IMR-90 (cell line): ENCODE results near the gene MICALL2. TPM values are rescaled to one million over a fixed set of nuclear protein-coding genes. Genes with fewer than 3 reads are reported as not detected.
A peak's percentile ranks its signal among the peaks of the same experiment; 100 is the strongest.

Source experiments
- ATAC-seq: fragments of 200-7000 bp; cut with Tn5 transposase; 2 replicates; pipeline ENCODE4 v1.9.1; 2020; ENCODE audit warnings: low read depth, mild to moderate bottlenecking, moderate library complexity
- BruUV-seq: library from RNA; stranded (reverse); fragments of 400-500 nt; replicated peaks from 2 replicates; lab custom pipeline; 2021; lab: Mats Ljungman, UMichigan
- CTCF ChIA-PET: fragments of 300-600 bp; formaldehyde crosslinking; extraction: SDS; loops from one replicate; lab custom pipeline; 2021; ENCODE audit warnings: antibody characterized with exemption; lab: Yijun Ruan, JAX
- POLR2A ChIA-PET: fragments of 300-600 bp; sonication (Branson Sonifier 250); formaldehyde crosslinking; loops from one replicate; lab custom pipeline; 2022; ENCODE audit warnings: antibody characterized with exemption; ENCODE audit not compliant: unreplicated experiment; lab: Charles Lee
- DNase-seq: peaks from one replicate; pipeline ENCODE4 v3.0.0; 2013
- H2AFZ ChIP-seq: replicated peaks from 2 replicates; pipeline ENCODE3; 2013; ENCODE audit warnings: low read length, mild to moderate bottlenecking; ENCODE audit not compliant: poor library complexity
- H2AK5ac ChIP-seq: 2 replicates; pipeline ENCODE4 v1.6.1; 2013; ENCODE audit warnings: low read depth, low read length, inconsistent platforms
- H2AK9ac ChIP-seq: replicated peaks from 2 replicates; pipeline ENCODE3; 2013; ENCODE audit warnings: mild to moderate bottlenecking, low read depth, low read length, moderate library complexity; ENCODE audit not compliant: poor library complexity
- H2BK120ac ChIP-seq: 2 replicates; pipeline ENCODE4 v1.6.1; 2013; ENCODE audit warnings: low read depth, low read length, inconsistent platforms
- H2BK15ac ChIP-seq: 3 replicates; pipeline ENCODE4 v1.6.1; 2013; ENCODE audit warnings: low read depth, low read length, inconsistent platforms
- H2BK20ac ChIP-seq: 2 replicates; pipeline ENCODE4 v1.6.1; 2013; ENCODE audit warnings: low read depth, mild to moderate bottlenecking, inconsistent platforms, low read length, moderate library complexity
- H2BK5ac ChIP-seq: 2 replicates; pipeline ENCODE4 v1.6.1; 2013; ENCODE audit warnings: mild to moderate bottlenecking, low read depth, low read length, inconsistent platforms; ENCODE audit not compliant: poor library complexity, severe bottlenecking
- H3K14ac ChIP-seq: replicated peaks from 2 replicates; pipeline ENCODE4 v1.6.1; 2013; ENCODE audit warnings: low read depth, low read length, inconsistent platforms
- H3K18ac ChIP-seq: 2 replicates; pipeline ENCODE4 v1.6.1; 2013; ENCODE audit warnings: low read depth, low read length, control low read depth
- H3K23ac ChIP-seq: 2 replicates; pipeline ENCODE4 v1.6.1; 2013; ENCODE audit warnings: low read depth, low read length, inconsistent platforms
- H3K27ac ChIP-seq: 2 replicates; pipeline ENCODE4 v1.5.1; 2013; ENCODE audit warnings: mild to moderate bottlenecking, control low read depth, low read length; ENCODE audit not compliant: insufficient read depth
- H3K27me3 ChIP-seq: 2 replicates; pipeline ENCODE4 v1.6.1; 2013; ENCODE audit warnings: low read length; ENCODE audit not compliant: control insufficient read depth, insufficient read depth
- H3K36me3 ChIP-seq: 2 replicates; pipeline ENCODE4 v1.6.1; 2013; ENCODE audit warnings: low read length, mixed read lengths; ENCODE audit not compliant: control insufficient read depth, insufficient read depth
- H3K4ac ChIP-seq: 2 replicates; pipeline ENCODE4 v1.6.1; 2013; ENCODE audit warnings: low read depth, low read length, inconsistent platforms
- H3K4me1 ChIP-seq: 2 replicates; pipeline ENCODE4 v1.6.1; 2013; ENCODE audit warnings: low read length, mixed read lengths; ENCODE audit not compliant: control insufficient read depth, insufficient read depth
- H3K4me2 ChIP-seq: 2 replicates; pipeline ENCODE4 v1.6.1; 2013; ENCODE audit warnings: low read depth, mild to moderate bottlenecking, control low read depth, low read length, moderate library complexity
- H3K4me3 ChIP-seq: 2 replicates; pipeline ENCODE4 v1.5.1; 2013; ENCODE audit warnings: low read depth, mild to moderate bottlenecking, control low read depth, low read length, moderate library complexity; ENCODE audit not compliant: insufficient read depth
- H3K56ac ChIP-seq: 2 replicates; pipeline ENCODE4 v1.6.1; 2013; ENCODE audit warnings: low read length, inconsistent platforms; ENCODE audit not compliant: insufficient read depth; ENCODE audit errors: extremely low read depth
- H3K79me1 ChIP-seq, 2 experiments: 2 replicates each; pipeline ENCODE4 v1.6.1; 2013; ENCODE audit warnings: low read length in 2 of 2, inconsistent platforms in 1 of 2, low read depth in 1 of 2
- H3K9ac ChIP-seq: 2 replicates; pipeline ENCODE4 v1.6.1; 2013; ENCODE audit warnings: low read depth, low read length, control low read depth
- H3K9me1 ChIP-seq: 2 replicates; pipeline ENCODE4 v1.6.1; 2013; ENCODE audit warnings: low read length, inconsistent platforms; ENCODE audit not compliant: insufficient read depth
- H3K9me3 ChIP-seq: 2 replicates; pipeline ENCODE4 v1.6.1; 2013; ENCODE audit warnings: low read length; ENCODE audit not compliant: control insufficient read depth, insufficient read depth
- H4K20me1 ChIP-seq: 2 replicates; pipeline ENCODE4 v1.6.1; 2013; ENCODE audit warnings: low read length, inconsistent platforms; ENCODE audit not compliant: insufficient read depth
- H4K5ac ChIP-seq: 2 replicates; pipeline ENCODE4 v1.6.1; 2013; ENCODE audit warnings: mild to moderate bottlenecking, low read depth, low read length, control low read depth
- H4K8ac ChIP-seq, 2 experiments: 2 replicates each; pipeline ENCODE4 v1.6.1; 2013; ENCODE audit warnings: low read depth in 2 of 2, low read length in 2 of 2, control low read depth in 1 of 2, inconsistent platforms in 1 of 2
- H4K91ac ChIP-seq: 2 replicates; pipeline ENCODE4 v1.6.1; 2013; ENCODE audit warnings: low read depth, low read length, inconsistent platforms; ENCODE audit not compliant: insufficient read depth
- BHLHE40 ChIP-seq: fragments of 150-350 bp; IDR thresholded peaks from 2 replicates; pipeline ENCODE4 v1.6.1; 2016; ENCODE audit warnings: mild to moderate bottlenecking, low read depth, low read length
- CEBPB ChIP-seq: IDR thresholded peaks from 2 replicates; pipeline ENCODE4 v1.6.1; 2012; ENCODE audit warnings: low read depth, low read length, improper control_type of control experiment
- CHD1 ChIP-seq: IDR thresholded peaks from 2 replicates; pipeline ENCODE4 v1.6.1; 2012; ENCODE audit warnings: low read depth, low read length, improper control_type of control experiment
- ELK1 ChIP-seq: fragments of 150-350 bp; IDR thresholded peaks from 2 replicates; pipeline ENCODE4 v1.6.1; 2016; ENCODE audit warnings: low read depth, mild to moderate bottlenecking, low read length, moderate library complexity, borderline replicate concordance
- MAZ ChIP-seq: IDR thresholded peaks from 2 replicates; pipeline ENCODE4 v1.6.1; 2012; ENCODE audit warnings: low read depth, mild to moderate bottlenecking, low read length, improper control_type of control experiment, moderate library complexity, borderline replicate concordance
- NFE2L2 ChIP-seq: fragments of 150-350 bp; IDR thresholded peaks from 2 replicates; pipeline ENCODE4 v1.6.1; 2016; ENCODE audit warnings: low read depth, mild to moderate bottlenecking, low read length
- RAD21 ChIP-seq: IDR thresholded peaks from 2 replicates; pipeline ENCODE4 v1.6.1; 2012; ENCODE audit warnings: low read length, improper control_type of control experiment
- RCOR1 ChIP-seq: IDR thresholded peaks from 2 replicates; pipeline ENCODE4 v1.6.1; 2012; ENCODE audit warnings: mild to moderate bottlenecking, low read length, improper control_type of control experiment; ENCODE audit not compliant: insufficient replicate concordance
- SMC3 ChIP-seq: fragments of 150-350 bp; IDR thresholded peaks from 2 replicates; pipeline ENCODE4 v1.6.1; 2016; ENCODE audit warnings: low read depth, mild to moderate bottlenecking, antibody characterized with exemption, low read length, moderate library complexity
- WGBS, 2 experiments: methylation state at CpG; one replicate each; pipeline versions ENCODE4 v1.1.5 to v1.1.7; 2013; ENCODE audit warnings: missing lambda C conversion rate in 2 of 2; ENCODE audit not compliant: insufficient read length in 1 of 2; ENCODE audit errors: extremely low coverage in 2 of 2; 5-methylcytosine and 5-hydroxymethylcytosine counted together
- dilution Hi-C: fragments of 300-500 bp; cut with HindIII; formaldehyde crosslinking; loops from one replicate; pipeline ENCODE4 v1.14.3; 2018; ENCODE audit warnings: low sequenced_read_pairs; ENCODE audit not compliant: unreplicated experiment
- in situ Hi-C: fragments of 300-500 bp; cut with MboI; formaldehyde crosslinking; loops from 3 replicates; pipeline ENCODE4 v1.14.3; 2019; ENCODE audit warnings: low sequenced_read_pairs, inconsistent platforms, mixed read lengths
- intact Hi-C: fragments of 100-400 bp; cut with micrococcal nuclease; formaldehyde crosslinking; loops from 2 replicates; pipeline ENCODE4 v1.10.0; 2022
- polyA plus RNA-seq, 3 experiments: library from polyadenylated mRNA; depleted of rRNA; stranded (reverse); fragments of >200 nt; gene quantifications; 2 replicates each; pipeline ENCODE4 v1.2.3, GENCODE V29; 2012; ENCODE audit warnings: low replicate concordance in 1 of 3
- total RNA-seq: library from RNA; depleted of rRNA; stranded (reverse); fragments of >200 nt; gene quantifications from 2 replicates; pipeline ENCODE4 v1.2.3, GENCODE V29; 2012

MICALL2 gene
- total and polyA plus RNA-seq, 2 of the 4 experiments (the other 2 are of a cell fraction): 6.6 to 34.1 TPM

DNA sequence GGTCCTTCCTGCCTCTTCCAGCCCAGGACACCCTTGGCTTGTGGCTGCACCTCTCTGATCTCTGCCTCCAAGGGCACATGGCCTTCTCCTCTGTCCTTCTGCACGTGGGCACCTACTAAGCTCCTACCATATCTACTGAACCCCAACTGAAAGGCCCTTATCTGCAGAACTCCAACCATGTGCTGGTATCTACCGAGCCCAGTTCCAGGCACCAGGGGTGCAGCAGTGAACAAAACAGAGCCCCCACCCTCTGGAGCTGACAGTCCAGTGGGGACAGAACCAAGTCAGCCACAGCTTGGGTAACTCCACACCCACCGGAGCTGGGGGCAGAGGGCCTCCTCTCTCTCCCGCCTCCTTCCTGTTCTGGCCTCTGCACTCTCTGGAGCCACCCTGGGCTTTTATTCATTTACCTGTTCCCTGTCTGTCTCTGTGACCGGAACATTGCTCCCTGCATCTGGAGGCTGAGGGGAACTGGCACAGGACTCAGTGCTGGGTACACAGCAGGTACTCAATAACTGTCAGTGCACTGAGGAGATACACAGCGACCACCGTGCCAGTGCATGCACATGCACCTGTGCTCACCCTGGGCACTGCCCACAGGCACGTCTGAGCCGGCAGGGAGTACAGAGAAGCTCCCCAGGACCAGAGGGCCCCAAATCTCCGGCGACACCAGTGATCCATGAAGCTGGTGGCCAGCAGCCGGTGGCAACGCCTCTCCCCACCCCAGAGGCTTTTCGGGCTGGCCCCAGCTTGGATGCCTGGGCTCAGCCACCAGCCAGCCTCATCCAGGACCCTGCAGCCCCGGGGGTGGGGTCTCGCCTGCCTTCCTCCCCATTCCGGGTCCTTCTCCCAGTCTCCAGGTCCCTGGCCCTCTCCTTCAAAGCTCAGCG is 2.0 kb downstream of the MICALL2 start:
- Histone ChIP-seq H3K9me1 (peaks cover 9% of the 10 kb centered on the region), H3K4me1 (peaks cover 42% of the 10 kb centered on the region), H2AFZ (no peak overlapping the region), H3K79me1 (peaks cover 0 to 72% of the 10 kb centered on the region in 2 experiments), H3K27me3 (no peaks in the 10 kb centered on the region), H2BK120ac (no peak overlapping the region), H3K9me3 (no peaks in the 10 kb centered on the region), H4K91ac (no peak overlapping the region), H2BK5ac (no peak overlapping the region), H3K4ac (no peak overlapping the region), H2BK20ac (no peak overlapping the region), H4K20me1 (peaks cover 36% of the 10 kb centered on the region), H3K27ac (0 out of 2 replicates have a peak overlapping the region, but pooled peaks have one; percentile 1), H3K4me2 (peak overlapping the region; percentile 73), H3K56ac (no peak overlapping the region), H2AK9ac (peak overlapping the region; percentile 69), H3K23ac (peak overlapping the region; percentile 69), H4K8ac (no peak overlapping the region), H2AK5ac (peak overlapping the region; percentile 42; the same call in 1 of the 2 replicates), H3K14ac (peak overlapping the region; percentile 55; the same call in 1 of the 2 replicates), H3K9ac (peak overlapping the region; percentile 39; the same call in 1 of the 2 replicates), H4K5ac (no peak overlapping the region), H3K36me3 (no peaks in the 10 kb centered on the region), H3K4me3 (peak overlapping the region; percentile 79), H3K18ac (no peak overlapping the region), H2BK15ac (no peak overlapping the region)
- no TSS peak for BruUV-seq
- intact Hi-C loops: no loop called here
- ChIA-PET POLR2A (no interaction called here), CTCF (no interaction called here)
- 76% methylated on average over 10 of the region's 18 CpGs; no CpG with 5 or more reads in 1 of the 2 experiments for WGBS, 2 experiments
- TF ChIP-seq ELK1: no peak
- no peak for TF ChIP-seq NFE2L2
- no peak for TF ChIP-seq MAZ
- no peak for TF ChIP-seq CHD1
- TF ChIP-seq RCOR1: no peak
- no peak for TF ChIP-seq RAD21
- TF ChIP-seq CEBPB: no peak
- no peak for TF ChIP-seq BHLHE40
- TF ChIP-seq SMC3: no peak
- dilution Hi-C loops: no loop called here
- in situ Hi-C loops: no loop called here
- ATAC-seq (no peak), DNase-seq (no peak)
